HEK293 (cell line): ENCODE measurements around the gene TRAPPC8.
A peak's percentile ranks its signal among the peaks of the same experiment; 100 is the strongest.

Source experiments
- CTCF ChIA-PET: fragments of 350-600 bp; formaldehyde crosslinking; extraction: SDS; loops from one replicate; lab custom pipeline; 2021; ENCODE audit warnings: antibody characterized with exemption; lab: Yijun Ruan, JAX
- POLR2A ChIA-PET: fragments of 300-600 bp; formaldehyde crosslinking; extraction: SDS; loops from one replicate; lab custom pipeline; 2020; ENCODE audit warnings: antibody characterized with exemption, inconsistent platforms; lab: Yijun Ruan, JAX
- H3K27ac ChIP-seq: fragments of 200-500 bp; sonication (Bioruptor generic); 2 replicates; pipeline ENCODE4 v1.5.1; 2014; ENCODE audit warnings: low read depth, low read length, control low read depth, inconsistent platforms; ENCODE audit errors: extremely low read depth
- H3K36me3 ChIP-seq, 2 experiments: fragments of 200-500 bp in 1 of 2; sonication (Bioruptor generic) in 1 of 2; 1 replicate in 1 of 2; 2 replicates in 1 of 2; pipeline ENCODE4 v1.5.1; 2014 to 2017; ENCODE audit warnings: inconsistent platforms in 2 of 2, low read length in 2 of 2; ENCODE audit not compliant: control insufficient read depth in 2 of 2, insufficient read depth in 1 of 2
- H3K4me1 ChIP-seq: fragments of 200-500 bp; sonication (Bioruptor generic); 2 replicates; pipeline ENCODE4 v1.5.1; 2014; ENCODE audit warnings: mild to moderate bottlenecking, low read length, inconsistent platforms; ENCODE audit not compliant: control insufficient read depth, insufficient read depth
- H3K4me3 ChIP-seq: 2 replicates; pipeline ENCODE4 v1.5.1; 2011; ENCODE audit warnings: low read depth, mild to moderate bottlenecking, control low read depth, low read length, moderate library complexity
- H3K9me3 ChIP-seq: fragments of 200-500 bp; sonication (Bioruptor generic); 2 replicates; pipeline ENCODE4 v1.5.1; 2014; ENCODE audit warnings: low read depth, low read length, inconsistent platforms; ENCODE audit not compliant: control insufficient read depth, insufficient read depth
- BCL11A ChIP-seq: fragments of 450-650 bp; formaldehyde crosslinking; IDR thresholded peaks from 2 replicates; pipeline ENCODE4 v1.5.1; 2016; ENCODE audit warnings: low read depth, missing biosample characterization, missing genetic modification characterization
- BCL6B ChIP-seq: fragments of 450-650 bp; formaldehyde crosslinking; IDR thresholded peaks from 2 replicates; pipeline ENCODE4 v1.5.1; 2017; ENCODE audit warnings: missing biosample characterization, missing genetic modification characterization
- EGR2 ChIP-seq: fragments of 450-650 bp; formaldehyde crosslinking; IDR thresholded peaks from 2 replicates; pipeline ENCODE4 v1.5.1; 2016; ENCODE audit warnings: low read depth, missing biosample characterization, missing genetic modification characterization
- GFI1B ChIP-seq: fragments of 450-650 bp; formaldehyde crosslinking; IDR thresholded peaks from 2 replicates; pipeline ENCODE4 v1.5.1; 2016; ENCODE audit warnings: missing biosample characterization, missing genetic modification characterization
- HIC1 ChIP-seq: fragments of 450-650 bp; formaldehyde crosslinking; IDR thresholded peaks from 2 replicates; pipeline ENCODE4 v1.5.1; 2016; ENCODE audit warnings: missing biosample characterization, missing genetic modification characterization
- HOXC10 ChIP-seq: sonication (generic); formaldehyde crosslinking; IDR thresholded peaks from 2 replicates; pipeline ENCODE4 v1.8.1; 2023; ENCODE audit warnings: mild to moderate bottlenecking, missing genetic modification reagents
- INSM2 ChIP-seq: fragments of 450-650 bp; formaldehyde crosslinking; IDR thresholded peaks from 2 replicates; pipeline ENCODE4 v1.5.1; 2016; ENCODE audit warnings: missing biosample characterization, missing genetic modification characterization
- PRDM6 ChIP-seq: fragments of 450-650 bp; formaldehyde crosslinking; IDR thresholded peaks from 2 replicates; pipeline ENCODE4 v1.5.1; 2017; ENCODE audit warnings: missing biosample characterization, missing genetic modification characterization
- WT1 ChIP-seq: fragments of 450-650 bp; formaldehyde crosslinking; IDR thresholded peaks from 2 replicates; pipeline ENCODE4 v1.5.1; 2016; ENCODE audit warnings: missing biosample characterization, missing genetic modification characterization
- ZBTB20 ChIP-seq: fragments of 450-650 bp; formaldehyde crosslinking; IDR thresholded peaks from 2 replicates; pipeline ENCODE4 v1.5.1; 2016; ENCODE audit warnings: missing biosample characterization, missing genetic modification characterization
- ZFHX2 ChIP-seq: fragments of 450-650 bp; formaldehyde crosslinking; conservative IDR thresholded peaks from 2 replicates; pipeline ENCODE4 v1.5.1; 2016; ENCODE audit warnings: missing biosample characterization, missing genetic modification characterization
- ZFP69B ChIP-seq: fragments of 450-650 bp; formaldehyde crosslinking; IDR thresholded peaks from 2 replicates; pipeline ENCODE4 v1.5.1; 2016; ENCODE audit warnings: missing biosample characterization, missing genetic modification characterization
- ZNF121 ChIP-seq: fragments of 450-650 bp; formaldehyde crosslinking; IDR thresholded peaks from 2 replicates; pipeline ENCODE4 v1.5.1; 2016; ENCODE audit warnings: missing biosample characterization, missing genetic modification characterization
- ZNF174 ChIP-seq: fragments of 450-650 bp; formaldehyde crosslinking; IDR thresholded peaks from 2 replicates; pipeline ENCODE4 v1.5.0; 2017; ENCODE audit warnings: missing biosample characterization, mild to moderate bottlenecking, missing genetic modification characterization
- ZNF335 ChIP-seq: fragments of 450-650 bp; formaldehyde crosslinking; conservative IDR thresholded peaks from 2 replicates; pipeline ENCODE4 v1.5.1; 2016; ENCODE audit warnings: missing biosample characterization, missing genetic modification characterization
- ZNF404 ChIP-seq: fragments of 450-650 bp; formaldehyde crosslinking; IDR thresholded peaks from 2 replicates; pipeline ENCODE4 v1.5.1; 2017; ENCODE audit warnings: missing biosample characterization, missing genetic modification characterization
- ZNF549 ChIP-seq: fragments of 450-650 bp; IDR thresholded peaks from 2 replicates; pipeline ENCODE4 v1.5.1; 2018; ENCODE audit warnings: missing biosample characterization, missing genetic modification characterization, mild to moderate bottlenecking, inconsistent platforms, moderate library complexity
- ZNF580 ChIP-seq: fragments of 450-650 bp; formaldehyde crosslinking; IDR thresholded peaks from 2 replicates; pipeline ENCODE4 v1.5.1; 2016; ENCODE audit warnings: missing biosample characterization, missing genetic modification characterization
- ZNF600 ChIP-seq: fragments of 450-650 bp; formaldehyde crosslinking; IDR thresholded peaks from 2 replicates; pipeline ENCODE4 v1.5.1; 2016; ENCODE audit warnings: missing biosample characterization, missing genetic modification characterization
- ZNF626 ChIP-seq: fragments of 450-650 bp; sonication (Bioruptor Pico); formaldehyde crosslinking; IDR thresholded peaks from 2 replicates; pipeline ENCODE4 v1.5.1; 2018; ENCODE audit warnings: missing biosample characterization, missing genetic modification characterization, inconsistent platforms
- ZNF692 ChIP-seq: fragments of 450-650 bp; formaldehyde crosslinking; IDR thresholded peaks from 2 replicates; pipeline ENCODE4 v1.5.1; 2016; ENCODE audit warnings: missing biosample characterization, missing genetic modification characterization
- ZNF837 ChIP-seq: fragments of 450-650 bp; formaldehyde crosslinking; IDR thresholded peaks from 2 replicates; pipeline ENCODE4 v1.5.1; 2016; ENCODE audit warnings: missing biosample characterization, missing genetic modification characterization
- ZNF843 ChIP-seq: fragments of 450-650 bp; formaldehyde crosslinking; IDR thresholded peaks from 2 replicates; pipeline ENCODE4 v1.5.1; 2016; ENCODE audit warnings: missing biosample characterization, missing genetic modification characterization

The TRAPPC8 gene

GRCh38 chr18:31943878-31944816, 1.2 kb upstream of the TRAPPC8 start:
- Histone ChIP-seq H3K9me3 (no peaks in the 10 kb centered on the region), H3K27ac (peak overlapping the region; percentile 65; the same call in 1 of the 2 replicates), H3K4me3 (peak overlapping the region; percentile 58), H3K36me3 (peaks cover 0 to 5% of the 10 kb centered on the region in 2 experiments; a peak in 1 of 3 replicates)
- POLR2A ChIA-PET, result interaction anchor here (0.7 to 3.4 kb wide), 5 partner anchors 19 to 196 kb away, joined by 5 to 30 read pairs (median 9); partner anchors contain the start of genes RNF125 and RNF138
- no peak for TF ChIP-seq ZNF580 (tag by site-specific recombination)
- peak; percentile 51; the same call in 1 of the 2 replicates for TF ChIP-seq ZFP69B (tag by site-specific recombination)
- peak; percentile 88 for TF ChIP-seq ZNF692
- TF ChIP-seq BCL6B (tag by site-specific recombination), result no peak
- TF ChIP-seq ZFHX2 (tag by site-specific recombination), result 0 out of 2 replicates have a peak, but pooled peaks have one; percentile 6
- TF ChIP-seq HIC1 (tag by site-specific recombination), result no peak
- TF ChIP-seq ZNF174 (tag by site-specific recombination), result no peak
- TF ChIP-seq ZNF335, result peak; percentile 63
- TF ChIP-seq, all 188 proteins: peak for 4
- CTCF ChIA-PET, result interaction anchor here (1.2 to 2.3 kb wide), 3 partner anchors 15 to 75 kb away, joined by 3 to 9 read pairs (median 3); no protein-coding TSS in a partner anchor
- H3K4me1 ChIP-seq, result no peaks in the 10 kb centered on the region

GRCh38 chr18:31942291-31942998, 483 bp downstream of the TRAPPC8 start:
- peaks cover 0 to 5% of the 10 kb centered on the region in 2 experiments; a peak in 2 of 3 replicates for H3K36me3 ChIP-seq
- no peaks in the 10 kb centered on the region for H3K4me1 ChIP-seq
- H3K9me3 ChIP-seq, result no peaks in the 10 kb centered on the region
- ChIA-PET CTCF (interaction anchor here (0.5 to 2.4 kb wide), 10 partner anchors 11 to 292 kb away, joined by 3 to 9 read pairs (median 3); no protein-coding TSS in a partner anchor), POLR2A (interaction anchor here (0.5 to 3.4 kb wide), 22 partner anchors 10 to 1612 kb away, joined by 3 to 30 read pairs (median 4); partner anchors contain the start of genes DSC3, RNF125 and RNF138)
- H3K4me3 ChIP-seq, result peak overlapping the region; percentile 89
- H3K27ac ChIP-seq, result peak overlapping the region; percentile 81
- TF ChIP-seq ZNF837 (tag by site-specific recombination) (no peak), ZNF626 (tag by site-specific recombination) (no peak), INSM2 (tag by site-specific recombination) (no peak), PRDM6 (tag by site-specific recombination) (no peak), ZNF600 (tag by site-specific recombination) (no peak), WT1 (tag by site-specific recombination) (no peak), ZNF121 (tag by site-specific recombination) (no peak), ZNF404 (tag by site-specific recombination) (no peak), ZNF549 (tag by site-specific recombination) (no peak), EGR2 (tag by site-specific recombination) (peak; percentile 63), ZNF843 (tag by site-specific recombination) (no peak), HOXC10 (CRISPR knock-in tag) (0 out of 2 replicates have a peak, but pooled peaks have one; percentile 20), GFI1B (tag by site-specific recombination) (no peak), ZNF335 (peak; percentile 84), ZBTB20 (peak; percentile 46; the same call in 1 of the 2 replicates), BCL11A (tag by site-specific recombination) (no peak)
